Heart left ventricle (tissue), 13 donors: Measurements from ENCODE around the gene PCBP1.
"Not testable (repeated sequence)": the region's sequence is repeated elsewhere in the genome, so short reads cannot be mapped to it uniquely, and the experiment has no call there.

Experiments used
- CTCF ChIP-seq, 12 donors: fragments of 200-600 bp; sonication (generic) in 4 of 12; IDR thresholded peaks; one replicate each; pipeline versions ENCODE4 v1.5.0 to v1.8.0; 2018 to 2022; ENCODE audit warnings: antibody characterized with exemption in 12 of 12, mild to moderate bottlenecking in 5 of 12
- POLR2A ChIP-seq, 2 donors: fragments of 450-650 bp; IDR thresholded peaks; one replicate each; pipeline ENCODE4 v1.6.1; 2017; ENCODE audit warnings: antibody characterized with exemption in 2 of 2, mild to moderate bottlenecking in 2 of 2, moderate library complexity in 2 of 2
- donor health status: ischemic (EF 13 %, LVEDD 7.1; RV severe dilation, severe dysfunction).
- donor health status: DM: no; HTN: yes; CAD: no.
- donor health status: DM: no; HTN: no; CAD: no.
- donor health status: ischemic (EF 25% LVEDD 6.9; RV normal size, moderate dysfunction).
- donor health status: ischemic (EF 25% LVEDD 5.7; RV mildly dilated, moderate dysfunction).
- donor health status: ischemic (EF 35%, LVEDD 5.7; RV mildly dilated, moderate dysfunction).
- donor health status: nonischemic (EF 11% LVEDD 7.7; RV severe dilation, severe dysfunction).
- donor health status: DM: yes; HTN: yes; CAD: no.
- donor health status: PGD.
- donor health status: ischemic (EF 29% LVEDD 5.4; RV normal size, mild dysfunction).
- donor health status: nonischemic (EF 23%, LVEDD 6.1; RV moderate dilation, normal function).

- TF ChIP-seq CTCF, POLR2A (IDR thresholded peaks at IDR 0.05): not testable (repeated sequence)
Observed at GRCh38 chr2:70102323-70102905, 15.1 kb downstream of the PCBP1 start.
